ENCODE results near the gene KAZN.
A peak's percentile ranks its signal among the peaks of the same experiment; 100 is the strongest.

The KAZN gene

DNA sequence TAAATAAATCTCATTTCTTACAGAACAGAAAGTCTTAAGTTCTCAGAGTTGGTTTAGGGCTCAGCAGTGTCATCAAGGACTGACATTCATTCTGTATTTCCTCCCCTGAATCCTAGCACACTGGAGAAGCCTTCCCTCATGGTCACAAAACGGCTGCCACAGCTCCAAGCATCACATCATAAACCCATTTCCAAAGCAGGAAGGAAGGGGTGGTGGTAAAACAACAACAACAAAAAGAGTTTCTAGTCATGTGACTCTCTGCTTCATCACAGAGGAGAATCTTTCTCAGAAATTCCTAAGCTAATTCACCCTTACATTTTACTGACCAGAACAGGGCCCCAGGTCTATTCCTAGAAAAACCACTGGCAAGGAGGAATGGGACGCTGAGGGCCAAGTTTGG lies 210.3 kb downstream of the KAZN start:
- no peak for DNase-seq

DNA sequence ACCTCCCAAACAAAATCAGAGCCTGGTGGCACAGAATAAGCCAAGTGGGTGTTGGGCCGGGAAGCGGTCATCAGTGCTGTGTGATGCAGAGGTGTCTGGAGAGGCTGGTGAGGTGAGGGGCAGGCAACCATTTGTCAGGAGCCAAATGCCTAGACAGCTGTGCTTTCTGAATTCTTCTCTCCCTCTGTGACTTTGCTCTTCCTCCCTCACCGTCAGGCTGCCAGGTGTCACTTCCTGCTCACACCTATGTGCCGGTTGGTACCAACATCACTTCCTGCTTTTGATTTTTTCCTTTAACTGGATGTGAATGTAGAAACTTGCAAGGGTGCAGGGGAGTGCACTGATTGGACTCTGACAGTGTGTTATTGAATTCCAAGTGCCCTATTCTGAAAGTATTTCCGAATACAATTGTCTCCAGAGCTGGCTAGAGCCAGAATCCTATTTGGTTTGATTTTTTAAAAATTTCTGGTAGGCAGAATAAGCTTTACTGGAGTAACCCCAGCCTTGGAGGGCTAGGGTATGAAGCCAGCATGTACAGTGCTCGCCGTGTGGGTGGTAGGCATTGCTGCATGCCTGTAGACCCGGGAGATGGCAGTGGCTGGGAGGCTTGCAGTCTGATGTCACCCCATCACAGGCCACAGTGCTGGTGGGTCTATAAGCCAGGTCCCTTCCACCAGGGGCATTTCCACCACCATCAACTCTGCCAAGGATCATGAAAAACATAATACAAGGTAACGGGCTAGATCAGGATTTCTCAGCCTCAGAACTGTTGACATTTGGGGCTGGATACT lies 210.9 kb downstream of the KAZN start:
- no peak for DNase-seq

DNA sequence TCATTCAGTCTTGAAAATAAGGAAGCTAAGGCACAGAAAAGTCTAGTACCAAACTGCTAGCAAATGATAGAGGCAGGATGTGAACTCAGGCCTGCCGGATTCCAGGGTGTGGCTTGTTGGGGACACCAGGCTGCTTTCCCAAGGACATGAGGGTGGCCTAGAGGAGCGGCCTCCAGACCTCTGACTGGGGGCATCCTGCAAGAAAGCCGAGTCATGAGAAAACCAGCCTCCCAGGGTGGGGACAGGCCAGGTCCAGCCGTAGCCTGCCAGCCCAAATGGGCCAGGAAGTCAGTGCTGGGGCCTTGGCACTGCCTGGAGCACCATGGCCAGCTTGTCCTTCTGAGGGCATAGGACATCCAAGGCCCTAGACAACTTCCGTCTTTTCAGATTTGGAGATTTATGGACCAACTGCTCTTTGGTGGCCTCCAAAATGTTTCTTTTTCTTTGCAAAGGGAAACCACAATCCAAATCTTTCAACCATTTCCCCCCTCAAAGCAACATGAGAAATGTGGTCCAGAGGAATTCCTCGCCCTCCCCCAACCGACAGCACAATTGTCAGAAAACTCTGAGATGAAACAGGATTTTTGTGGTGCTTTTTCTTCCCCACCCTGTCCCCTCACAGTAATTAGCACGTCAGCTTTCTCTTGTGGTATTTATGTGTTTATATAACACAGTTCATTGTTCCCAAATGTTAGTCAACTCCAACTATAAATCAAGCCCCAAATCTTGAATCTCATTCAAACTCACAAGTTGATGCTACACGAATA lies 212.3 kb downstream of the KAZN start:
- no peak for DNase-seq

DNA sequence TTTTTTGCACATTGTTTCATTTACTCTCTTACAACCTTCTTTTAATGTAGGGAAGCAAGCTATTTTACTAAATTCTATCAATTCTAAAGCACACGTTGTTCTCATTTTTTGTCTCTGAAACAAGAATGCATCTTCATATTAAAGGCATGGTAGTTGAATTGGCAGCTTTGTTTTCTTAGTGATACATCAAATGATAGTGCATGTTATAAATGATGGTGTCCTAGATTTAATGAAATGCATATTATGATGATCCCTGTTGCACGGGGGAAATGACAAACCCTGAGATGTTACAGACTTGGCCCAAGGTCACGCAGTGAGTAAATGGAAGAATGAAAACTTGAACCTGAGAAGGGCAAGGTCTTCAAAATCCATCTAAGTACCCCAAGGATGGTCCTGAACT lies 213.1 kb downstream of the KAZN start:
- no peak for DNase-seq

DNA sequence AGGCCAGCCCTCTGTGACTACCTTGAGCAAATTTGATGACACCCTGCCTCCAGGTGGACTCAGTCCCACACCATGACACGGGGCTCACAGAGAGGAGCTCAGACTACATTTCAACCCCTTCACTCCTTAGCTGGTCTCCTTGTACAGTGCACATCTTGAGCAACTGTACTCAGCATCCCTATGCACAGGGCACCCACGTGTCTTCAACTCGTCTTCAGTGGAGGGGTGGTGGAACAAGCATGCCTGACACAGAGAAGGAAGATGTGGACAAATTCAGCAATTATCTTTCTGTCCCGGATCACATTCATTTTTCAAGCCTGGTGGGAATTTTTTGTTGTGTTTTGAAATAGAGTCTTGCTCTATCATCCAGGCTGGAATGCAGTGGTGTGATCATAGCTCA lies 213.7 kb downstream of the KAZN start:
- no peak for DNase-seq

DNA sequence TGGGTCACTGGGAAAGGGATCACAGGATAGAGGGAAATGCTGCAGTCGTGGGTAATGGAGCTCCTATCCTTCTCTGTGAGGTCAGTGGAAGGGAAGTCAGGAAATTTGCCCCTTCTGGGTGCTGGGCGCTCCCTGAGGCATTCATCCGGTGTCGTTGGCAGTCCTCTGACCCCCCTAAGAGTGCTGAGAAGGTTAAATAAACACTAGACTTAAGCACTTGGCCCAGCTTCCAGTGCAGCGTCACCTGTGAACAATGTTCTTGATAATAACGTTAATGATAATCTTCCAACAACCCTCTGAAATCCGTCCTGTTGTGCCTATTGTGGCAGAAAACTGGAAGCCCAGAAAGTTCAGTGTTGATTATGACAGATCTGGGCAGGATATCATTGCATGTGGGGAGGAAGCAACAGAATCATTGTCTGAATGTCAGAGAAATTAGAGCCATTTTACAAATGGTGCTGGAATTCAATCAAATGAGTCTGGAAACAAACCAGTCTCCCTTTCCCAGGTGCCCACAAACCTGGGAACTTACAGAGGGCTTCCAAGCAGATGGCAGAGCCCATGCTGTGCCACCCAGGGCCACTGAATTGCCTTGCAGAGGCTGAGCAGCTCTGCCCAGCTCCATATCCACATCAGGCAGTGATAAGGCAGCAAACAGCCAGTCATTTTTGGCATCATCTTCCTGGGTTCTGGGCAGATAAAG lies 216.8 kb downstream of the KAZN start:
- DNase-seq = peak; percentile 77

DNA sequence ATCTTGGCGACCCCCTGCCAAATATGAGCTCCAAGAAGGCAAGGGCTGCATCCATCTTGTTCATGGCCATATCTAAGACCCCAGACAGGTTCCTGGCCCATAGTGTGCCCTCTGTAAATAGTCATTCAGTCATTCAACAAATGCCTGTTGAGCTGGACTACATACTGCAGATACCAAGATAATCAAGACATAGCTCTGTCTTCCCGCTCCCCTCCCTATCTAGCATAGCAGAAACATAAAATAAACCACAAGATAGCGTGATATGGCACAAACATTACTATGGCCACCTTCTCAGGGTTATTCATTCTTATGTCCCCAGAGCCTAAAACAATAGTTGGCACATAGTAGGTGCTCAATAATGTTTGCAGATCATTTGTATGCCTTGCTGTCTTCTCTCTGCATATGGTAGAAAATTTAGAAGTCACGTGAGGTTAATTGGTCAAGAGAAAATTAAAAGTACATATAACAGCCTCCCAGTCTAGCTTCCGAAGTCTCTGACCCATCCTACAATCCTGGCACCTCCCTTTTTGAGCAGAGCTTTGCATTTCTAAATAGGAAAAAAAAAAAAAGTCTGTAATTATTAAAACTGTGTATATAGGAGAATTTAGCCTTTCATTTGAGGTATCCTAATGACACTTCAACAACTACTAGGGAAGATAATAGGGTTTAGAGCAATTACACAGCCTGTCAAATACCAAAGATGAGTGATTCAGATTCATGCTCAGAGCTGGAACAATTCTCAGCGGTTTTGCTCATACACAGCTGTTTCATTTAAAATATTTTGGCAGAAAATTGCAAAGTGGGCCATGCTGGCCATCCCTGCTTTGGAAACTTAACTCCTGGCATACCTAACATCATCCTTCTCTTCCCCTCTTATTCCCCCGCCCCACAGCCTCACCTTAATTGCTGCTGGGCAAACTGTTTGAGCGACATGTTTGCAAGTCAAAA lies 219.0 kb downstream of the KAZN start:
- no peak for DNase-seq

DNA sequence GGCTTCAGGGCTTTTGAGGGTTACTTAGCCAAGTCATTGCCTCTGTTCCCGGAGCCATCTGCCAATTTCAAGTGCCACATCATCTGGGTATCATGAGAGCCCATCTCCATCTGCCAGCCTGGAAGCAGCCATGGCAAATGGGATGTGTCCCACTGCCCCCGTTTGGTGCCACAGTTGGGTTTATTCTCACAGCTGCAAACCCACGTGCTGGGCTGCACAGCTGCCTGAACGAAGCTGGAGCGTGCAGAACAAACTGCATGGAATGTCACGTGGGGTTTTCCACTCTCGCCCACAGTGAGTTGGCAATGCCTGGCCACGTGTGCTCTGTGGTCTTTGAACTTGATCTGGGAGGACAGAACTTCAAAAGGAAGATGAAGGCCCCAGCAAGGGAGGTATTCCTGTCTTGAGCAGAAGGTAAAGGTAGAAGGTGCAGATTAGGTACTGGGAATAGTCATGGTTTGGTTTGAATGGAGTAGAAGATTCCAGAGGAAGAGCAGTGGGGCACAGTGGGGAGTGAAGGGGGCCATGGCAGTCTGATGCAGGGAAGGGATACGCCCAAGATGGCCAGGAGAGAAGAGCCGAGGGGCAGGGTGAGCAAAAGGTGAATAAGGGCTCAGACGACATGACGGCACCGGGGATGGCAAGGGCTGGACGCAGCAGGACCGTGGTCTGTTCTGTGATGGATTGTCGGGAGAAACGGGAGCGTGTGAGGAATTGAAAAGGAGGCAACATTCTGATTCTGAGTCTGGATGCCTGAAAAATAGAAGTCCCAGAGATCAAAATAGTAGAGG lies 222.0 kb downstream of the KAZN start:
- DNase-seq = no peak

DNA sequence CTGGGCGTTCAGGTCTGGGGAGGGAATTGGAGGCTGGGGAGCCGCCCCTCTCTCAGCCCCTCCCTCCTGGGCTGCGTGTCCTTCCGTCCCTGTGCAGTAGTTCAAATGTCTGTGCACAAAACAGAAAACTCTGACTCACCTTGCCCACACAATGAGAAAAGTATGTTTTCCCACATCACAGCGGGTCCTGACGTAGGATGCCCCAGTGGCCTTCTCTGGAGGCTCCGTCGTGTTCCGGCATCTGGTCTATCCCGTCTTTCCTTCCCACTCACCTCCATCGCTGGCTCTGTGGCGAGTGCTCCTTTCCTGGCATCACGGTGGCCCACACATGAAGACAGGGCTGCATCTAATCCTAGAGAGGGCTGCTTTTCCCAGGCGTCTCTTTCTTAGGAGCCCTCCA lies 224.0 kb downstream of the KAZN start:
- no peak for DNase-seq

DNA sequence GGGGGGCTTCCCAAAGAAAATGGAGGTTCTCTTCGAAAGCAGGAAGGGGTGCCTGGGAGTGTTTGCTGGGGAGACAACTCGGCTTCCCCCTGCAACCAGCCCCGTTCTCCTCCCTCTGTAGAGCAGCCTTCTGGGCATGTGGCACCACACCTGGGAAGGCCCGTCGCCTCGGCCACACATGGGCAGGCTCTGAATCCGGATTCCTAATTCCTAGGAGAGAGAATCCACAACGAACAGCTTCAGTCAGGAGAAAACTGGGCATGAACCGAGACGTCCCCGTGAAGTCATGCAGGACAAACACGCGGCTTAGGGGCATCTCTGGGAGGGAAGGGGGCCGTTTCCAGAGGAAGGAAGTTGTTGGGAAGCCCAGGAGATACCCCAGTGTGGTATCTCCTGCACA lies 224.5 kb downstream of the KAZN start:
- DNase-seq = no peak

DNA sequence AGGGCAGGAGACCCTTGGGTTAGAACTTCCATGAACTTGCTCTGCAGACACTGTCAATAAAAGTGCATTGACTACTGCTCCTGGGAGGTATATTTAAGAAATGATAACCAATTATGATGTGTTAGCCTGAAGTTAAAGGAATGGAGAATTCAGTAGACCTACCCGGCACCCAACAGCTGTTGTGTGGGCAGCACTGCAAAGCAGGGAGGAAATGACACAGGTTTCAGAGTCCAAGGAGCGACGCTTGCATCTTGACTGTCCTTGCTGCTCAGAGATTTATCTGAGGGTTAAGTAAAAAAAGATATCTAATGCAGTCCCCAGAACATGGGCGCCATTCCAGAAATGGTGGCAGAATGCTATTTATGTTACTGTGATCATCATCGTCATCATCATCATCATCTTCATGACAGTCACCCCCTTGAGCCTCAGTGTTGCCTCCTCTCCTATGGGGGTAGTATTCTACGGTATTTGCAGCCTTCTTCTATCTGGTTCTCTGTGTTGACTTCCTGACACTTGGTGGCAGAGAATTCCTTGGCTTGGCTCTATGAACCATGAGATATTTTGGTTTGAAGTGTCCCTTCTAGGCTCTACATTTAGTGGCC lies 225.9 kb downstream of the KAZN start:
- DNase-seq = no peak

DNA sequence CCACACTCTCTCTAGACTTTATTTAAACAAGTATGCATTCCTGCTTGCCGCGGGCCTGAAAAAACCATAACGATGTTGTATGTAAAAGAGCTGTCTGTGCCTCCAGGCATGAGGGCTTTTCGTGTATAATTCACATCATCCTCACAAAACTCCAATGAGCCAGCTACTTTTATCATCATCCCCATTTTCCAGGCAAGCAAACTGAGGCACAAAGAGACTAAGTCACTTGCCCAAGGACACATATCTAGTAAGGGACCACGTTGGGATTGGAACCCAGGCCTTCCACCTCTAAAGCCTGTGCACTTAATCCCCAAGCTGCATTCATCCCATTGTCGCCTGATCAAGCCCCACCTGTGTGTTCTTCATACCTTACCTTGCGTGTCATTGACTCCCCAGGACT lies 226.9 kb downstream of the KAZN start:
- no peak for DNase-seq

DNA sequence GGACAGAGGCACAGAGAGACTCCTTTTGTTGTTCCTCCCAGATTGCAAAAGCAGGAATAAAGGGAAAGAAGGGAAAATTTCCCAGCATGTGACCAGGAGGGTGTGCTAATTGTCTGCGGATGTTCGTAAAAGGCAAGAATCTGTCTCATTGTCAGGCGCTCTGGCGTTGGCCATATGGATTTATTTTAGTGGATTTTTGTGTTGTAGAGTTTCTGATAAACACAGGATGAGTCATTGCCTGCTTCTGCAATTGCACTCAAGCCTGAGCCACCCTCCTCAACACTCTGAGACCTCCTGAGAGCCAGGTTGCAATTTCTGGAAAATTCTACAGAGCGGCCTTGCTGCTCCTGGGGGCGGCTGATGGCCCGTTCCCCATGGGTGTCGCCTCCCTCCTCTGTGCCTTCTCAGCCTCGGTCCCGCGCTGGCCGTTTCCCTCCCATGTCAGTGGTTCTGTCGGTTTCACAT lies 227.7 kb downstream of the KAZN start:
- DNase-seq = peak; percentile 0

DNA sequence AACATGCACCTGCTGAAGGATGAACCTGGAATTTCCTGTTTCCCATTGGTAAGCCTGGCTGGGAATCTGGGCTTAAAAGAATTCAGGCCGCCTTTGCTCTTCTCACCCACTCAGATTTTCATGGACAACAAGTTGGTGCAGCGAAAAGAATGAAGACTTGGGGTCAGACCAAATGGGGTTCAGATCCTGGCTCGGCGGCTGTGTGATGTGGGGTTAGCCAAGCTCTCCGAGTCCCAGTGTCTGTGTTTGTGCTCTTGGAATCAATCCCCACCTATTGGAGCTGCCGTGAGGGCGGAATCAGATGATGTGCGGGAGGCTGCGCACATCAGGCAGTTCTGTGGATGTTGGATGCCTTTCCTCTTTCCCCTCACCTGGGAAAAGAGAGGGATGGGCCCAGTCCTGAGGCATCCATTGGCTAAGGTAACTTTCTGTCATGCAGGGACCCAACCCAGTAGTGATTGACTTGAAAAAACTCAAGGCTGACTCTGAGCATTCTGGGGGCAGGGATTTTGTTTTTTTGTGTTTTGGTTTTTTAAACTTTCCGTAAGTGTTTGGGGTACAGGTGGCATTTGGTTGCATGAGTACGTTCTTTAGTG lies 228.3 kb downstream of the KAZN start:
- DNase-seq = no peak

DNA sequence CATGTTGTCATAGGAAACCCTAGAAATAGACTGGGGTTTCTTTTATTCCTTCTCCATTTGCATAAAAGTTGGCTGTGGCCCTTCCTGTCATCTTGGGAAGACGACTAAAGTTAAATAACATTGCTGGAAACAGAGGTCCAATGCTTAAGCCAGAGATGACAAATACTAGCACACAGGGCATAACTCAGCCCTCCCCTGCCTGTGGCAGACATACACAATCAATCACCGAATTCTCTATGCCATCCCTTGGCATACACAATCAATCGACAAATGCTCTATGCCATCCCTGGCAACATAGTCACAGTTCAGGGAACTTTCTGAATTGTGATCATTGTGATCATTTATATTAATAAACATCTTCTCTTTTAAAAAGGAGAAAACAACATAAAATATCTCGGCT lies 229.4 kb downstream of the KAZN start:
- DNase-seq = no peak

DNA sequence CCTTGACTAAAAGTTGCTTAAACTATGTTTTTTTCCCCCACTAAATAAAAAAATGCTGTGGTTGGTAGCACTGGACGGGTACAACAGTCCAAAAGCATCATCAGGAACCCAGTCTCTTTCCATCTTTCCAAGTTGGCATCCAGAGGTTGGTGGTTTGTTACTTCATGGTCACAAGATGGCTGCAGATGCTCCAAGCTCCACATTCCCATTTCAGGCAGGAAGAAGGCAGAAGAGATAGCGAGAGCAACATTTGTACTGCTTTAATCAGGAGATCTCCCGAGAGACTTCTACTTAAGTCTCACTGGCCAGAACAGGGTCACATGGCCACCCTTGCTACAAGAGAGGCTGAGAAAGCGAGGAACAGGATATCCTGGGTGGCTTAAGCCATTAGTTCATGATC lies 230.2 kb downstream of the KAZN start:
- DNase-seq = no peak

DNA sequence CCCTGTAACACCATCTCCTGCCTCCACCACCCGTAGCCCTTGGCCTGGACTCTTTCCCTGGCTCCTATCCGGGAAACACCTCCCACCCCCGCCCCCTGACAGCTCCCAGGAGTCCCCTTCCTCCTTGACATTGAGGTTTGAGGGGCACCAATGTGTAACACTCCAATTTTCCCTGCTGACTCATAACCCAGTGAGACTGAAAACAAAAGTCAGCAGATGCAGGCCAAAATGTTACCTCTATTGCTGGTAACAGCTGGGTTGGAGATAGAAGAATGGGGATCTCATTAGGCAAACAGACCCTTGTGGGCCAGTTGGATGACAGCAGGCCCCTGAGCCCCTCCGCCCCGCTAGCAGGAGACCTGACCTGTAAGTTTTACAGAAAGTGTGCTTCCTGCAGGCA lies 237.2 kb downstream of the KAZN start:
- peak; percentile 2 for DNase-seq

DNA sequence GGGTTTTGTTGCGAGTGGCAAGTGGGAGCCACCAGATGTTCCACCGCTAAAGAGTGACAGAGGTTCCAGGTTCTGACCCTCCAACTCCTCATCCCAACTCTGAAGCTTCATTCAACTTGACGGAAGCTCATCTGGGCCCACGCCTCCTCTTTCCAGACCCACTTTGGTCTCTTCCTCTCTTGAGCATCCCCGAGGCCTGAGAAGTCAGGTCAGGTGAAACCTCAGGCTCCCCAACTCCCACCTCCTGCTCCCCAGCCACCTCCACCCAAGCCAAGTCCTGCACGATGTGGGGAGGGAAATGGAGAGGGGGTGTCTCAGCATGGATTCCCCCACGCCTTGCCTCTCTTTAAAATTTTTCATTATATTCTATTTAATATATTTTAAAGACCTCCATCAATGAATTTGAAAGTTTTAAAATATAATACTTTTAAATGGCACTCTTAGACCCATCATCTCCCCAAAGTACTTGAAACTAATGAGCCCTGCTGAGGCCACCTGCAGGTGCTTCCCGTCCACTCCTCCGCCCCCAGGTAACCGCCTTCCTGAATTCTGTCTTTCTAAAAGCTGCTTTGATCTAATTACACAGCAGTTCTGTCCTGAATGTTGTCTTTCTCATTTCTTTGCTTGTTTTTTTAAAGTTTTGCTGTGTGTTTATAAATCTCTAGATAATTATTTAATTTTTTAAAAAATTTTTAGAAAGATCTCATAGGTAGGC lies 238.1 kb downstream of the KAZN start:
- DNase-seq = no peak

DNA sequence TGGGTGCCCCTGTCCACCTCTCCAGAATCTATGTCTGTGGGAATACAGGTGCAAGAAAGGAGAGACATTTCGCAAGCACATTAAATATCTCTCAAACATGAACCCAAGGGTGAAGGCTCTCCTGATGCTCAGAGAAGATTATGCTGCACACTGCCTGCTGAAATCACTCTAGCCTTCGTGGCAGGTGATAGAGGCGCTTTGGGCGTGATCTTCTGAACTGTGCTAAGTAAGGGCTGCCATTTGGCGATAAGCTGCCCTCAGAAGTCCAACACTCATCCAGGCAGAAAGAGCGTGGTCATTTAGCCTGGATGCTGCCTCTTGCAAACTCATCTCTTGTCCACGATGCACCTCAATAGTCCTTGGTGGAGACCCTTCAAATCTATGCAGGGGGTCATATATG lies 241.9 kb downstream of the KAZN start:
- no peak for DNase-seq

DNA sequence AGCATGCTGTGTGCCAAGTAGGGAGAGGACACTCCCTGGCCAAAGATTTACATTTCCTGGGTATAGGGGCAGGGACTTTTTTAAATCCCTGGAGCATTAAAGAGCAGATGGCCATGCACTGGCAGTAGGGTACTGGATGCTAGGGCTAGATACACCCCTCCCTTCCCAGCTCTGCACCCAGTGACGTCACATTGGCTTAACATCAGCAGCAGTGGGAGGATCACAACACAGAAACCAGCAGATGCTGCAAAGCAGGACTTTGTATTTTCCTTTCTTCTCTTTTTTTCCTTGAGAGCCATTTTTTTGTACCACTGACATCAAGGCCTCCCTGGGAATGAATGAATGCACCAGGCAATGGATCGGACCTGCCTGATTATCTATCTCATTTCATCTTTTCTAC lies 243.0 kb downstream of the KAZN start:
- DNase-seq = no peak
